Stimulated activated CD8-positive, alpha-beta memory T cell treated with anti-CD3 and anti-CD28 coated beads, Interleukin-12 subunit alpha, Interleukin-12 subunit beta, amount 100 ng/mL, for 24 hours (primary cell): ENCODE measurements around the gene SLC18B1.

Experiments
- DNase-seq: peaks from one replicate; pipeline ENCODE4 v3.0.0-alpha.2; 2020; ENCODE audit errors: extremely low read depth

SLC18B1 gene

GRCh38 chr6:132741281-132741680 is 57.2 kb downstream of the SLC18B1 start:
- DNase-seq: no peak

- no peak for DNase-seq
Observed at GRCh38 chr6:132736239-132736638, 62.2 kb downstream of the SLC18B1 start.

GRCh38 chr6:132734694-132735236 is 63.7 kb downstream of the SLC18B1 start:
- no peak for DNase-seq

GRCh38 chr6:132733814-132734213 is 64.6 kb downstream of the SLC18B1 start:
- DNase-seq: no peak

- DNase-seq: no peak
Observed at GRCh38 chr6:132733283-132733682, 65.2 kb downstream of the SLC18B1 start.

GRCh38 chr6:132731086-132731485 is 67.4 kb downstream of the SLC18B1 start:
- no peak for DNase-seq

GRCh38 chr6:132730560-132730959 is 67.9 kb downstream of the SLC18B1 start:
- DNase-seq: no peak

- DNase-seq: no peak
Observed at GRCh38 chr6:132728616-132729015, 69.8 kb downstream of the SLC18B1 start.

- DNase-seq: no peak
Observed at GRCh38 chr6:132726608-132726975, 71.8 kb downstream of the SLC18B1 start.

- DNase-seq: no peak
Observed at GRCh38 chr6:132725947-132726607, 72.4 kb downstream of the SLC18B1 start.

- no peak for DNase-seq
Observed at GRCh38 chr6:132725471-132725870, 73.0 kb downstream of the SLC18B1 start.

GRCh38 chr6:132719736-132720448 is 78.5 kb downstream of the SLC18B1 start:
- DNase-seq: no peak
